Measurements from ENCODE around the gene ADCY1. TPM values are rescaled to one million over a fixed set of nuclear protein-coding genes. Genes with fewer than 3 reads are reported as not detected.

The ADCY1 gene
- total and polyA plus RNA-seq, 8 donors, result 0.33 to 1.8 (median 1.3) TPM

GRCh38 chr7:45709168-45710042 lies 135.2 kb downstream of the ADCY1 start:
- 72 to 85% (median 83%) methylated on average over 8 to 14 of the region's 14 CpGs for WGBS, 5 donors
- Histone ChIP-seq H3K27me3 (no peaks in the 10 kb centered on the region), H3K4me3 (no peak overlapping the region), H3K4me1 (no peaks in the 10 kb centered on the region), H3K27ac (peak overlapping the region in 2 of 5 donors; percentile 14 to 49), H3K36me3 (no peaks in the 10 kb centered on the region), H3K9me3 (no peaks in the 10 kb centered on the region)
- intact Hi-C loops (cut with DNase I; ENCODE audit: low total_unique reads), result no loop called here
- peak; percentile 26 to 35 for DNase-seq
- TF ChIP-seq POLR2AphosphoS5 (IDR thresholded peaks at IDR 0.05) (peak in 2 of 3 donors; percentile 22 to 42), EP300 (IDR thresholded peaks at IDR 0.05) (no peak), POLR2A (IDR thresholded peaks at IDR 0.05) (no peak), CTCF (IDR thresholded peaks at IDR 0.05) (no peak)

GRCh38 chr7:45710271-45711160 lies 136.3 kb downstream of the ADCY1 start:
- no peak overlapping the region for H3K27ac ChIP-seq
- TF ChIP-seq EP300 (IDR thresholded peaks at IDR 0.05) (no peak), CTCF (IDR thresholded peaks at IDR 0.05) (no peak), POLR2AphosphoS5 (IDR thresholded peaks at IDR 0.05) (no peak), POLR2A (IDR thresholded peaks at IDR 0.05) (no peak)
- no peaks in the 10 kb centered on the region for H3K4me1 ChIP-seq
- no peaks in the 10 kb centered on the region for H3K36me3 ChIP-seq
- H3K27me3 ChIP-seq, result no peaks in the 10 kb centered on the region
- H3K4me3 ChIP-seq, result no peak overlapping the region
- WGBS, 5 donors, result 87 to 100% (median 91%) methylated on average over 10 to 13 of the region's 13 CpGs
- intact Hi-C loops (cut with DNase I; ENCODE audit: low total_unique reads), result no loop called here
- no peak for DNase-seq
- no peaks in the 10 kb centered on the region for H3K9me3 ChIP-seq

GRCh38 chr7:45711161-45711490 lies 137.0 kb downstream of the ADCY1 start:
- no peaks in the 10 kb centered on the region for H3K9me3 ChIP-seq
- H3K27ac ChIP-seq, result no peak overlapping the region
- H3K36me3 ChIP-seq, result no peaks in the 10 kb centered on the region
- DNase-seq, result no peak
- WGBS, 5 donors, result 84 to 96% (median 95%) methylated on average over 5 of the region's 5 CpGs
- H3K27me3 ChIP-seq, result no peaks in the 10 kb centered on the region
- TF ChIP-seq POLR2AphosphoS5 (IDR thresholded peaks at IDR 0.05) (no peak), CTCF (IDR thresholded peaks at IDR 0.05) (no peak), POLR2A (IDR thresholded peaks at IDR 0.05) (no peak), EP300 (IDR thresholded peaks at IDR 0.05) (no peak)
- intact Hi-C loops (cut with DNase I; ENCODE audit: low total_unique reads), result no loop called here
- H3K4me1 ChIP-seq, result no peaks in the 10 kb centered on the region
- no peak overlapping the region for H3K4me3 ChIP-seq

- Histone ChIP-seq H3K4me3 (no peak overlapping the region), H3K36me3 (no peaks in the 10 kb centered on the region), H3K9me3 (no peaks in the 10 kb centered on the region), H3K27me3 (no peaks in the 10 kb centered on the region), H3K27ac (no peak overlapping the region), H3K4me1 (no peaks in the 10 kb centered on the region)
- peak in 1 of 2 donors; percentile 0 for DNase-seq
- TF ChIP-seq POLR2A (IDR thresholded peaks at IDR 0.05) (no peak), EP300 (IDR thresholded peaks at IDR 0.05) (no peak), POLR2AphosphoS5 (IDR thresholded peaks at IDR 0.05) (no peak)
- intact Hi-C loops (cut with DNase I; ENCODE audit: low total_unique reads), result no loop called here
- WGBS, 5 donors, result 75 to 95% (median 86%) methylated on average over 2 of the region's 2 CpGs
Measured at GRCh38 chr7:45712057-45712689, 138.0 kb downstream of the ADCY1 start.

Measured in stomach (tissue), 9 donors.